Esophagus muscularis mucosa (tissue), 4 donors: Measurements from ENCODE around the gene SORBS1. TPM values are rescaled to one million over a fixed set of nuclear protein-coding genes. Genes with fewer than 3 reads are reported as not detected.

Experiments
- DNase-seq: peaks from one replicate; pipeline ENCODE4 v3.0.0-alpha.2; 2017; ENCODE audit errors: extremely low spot score
- H3K27ac ChIP-seq, 4 donors: fragments of 200-600 bp; sonication (generic); replicated peaks in 1 of 4; 1 replicate in 3 of 4; 2 replicates in 1 of 4; pipeline ENCODE4 v1.5.1; 2016 to 2019; ENCODE audit warnings: mild to moderate bottlenecking in 1 of 4
- H3K27me3 ChIP-seq, 4 donors: fragments of 200-600 bp; sonication (generic); one replicate each; pipeline versions ENCODE4 v1.5.1 to v1.6.0; 2016 to 2019
- H3K36me3 ChIP-seq, 4 donors: fragments of 200-600 bp; sonication (generic); one replicate each; pipeline ENCODE4 v1.5.1; 2016 to 2019
- H3K4me1 ChIP-seq, 4 donors: fragments of 200-600 bp; sonication (generic); one replicate each; pipeline ENCODE4 v1.5.1; 2016 to 2019
- H3K4me3 ChIP-seq, 4 donors: fragments of 200-600 bp; sonication (generic); 1 replicate in 2 of 4; 2 replicates in 2 of 4; pipeline ENCODE4 v1.5.1; 2016 to 2019; ENCODE audit warnings: mild to moderate bottlenecking in 4 of 4, moderate library complexity in 1 of 4
- H3K9me3 ChIP-seq, 4 donors: fragments of 200-600 bp; sonication (generic); 1 replicate in 3 of 4; 2 replicates in 1 of 4; pipeline ENCODE4 v1.5.1; 2016 to 2019
- CTCF ChIP-seq, 3 experiments: fragments of 200-600 bp in 2 of 3; fragments of 450-650 bp in 1 of 3; sonication (generic) in 2 of 3; IDR thresholded peaks; one replicate each; pipeline ENCODE4 v1.5.1; 2017 to 2019; ENCODE audit warnings: antibody characterized with exemption in 3 of 3, mild to moderate bottlenecking in 2 of 3, moderate library complexity in 1 of 3
- EP300 ChIP-seq: sonication (generic); formaldehyde crosslinking; IDR thresholded peaks from one replicate; pipeline ENCODE4 v1.6.1; 2017; ENCODE audit warnings: antibody characterized with exemption
- POLR2A ChIP-seq: fragments of 450-650 bp; IDR thresholded peaks from one replicate; pipeline ENCODE4 v1.6.1; 2017; ENCODE audit warnings: antibody characterized with exemption, moderate library complexity, mild to moderate bottlenecking, low read depth
- POLR2AphosphoS5 ChIP-seq, 2 donors: sonication (generic); formaldehyde crosslinking; IDR thresholded peaks; one replicate each; pipeline ENCODE4 v1.6.1; 2017; ENCODE audit warnings: antibody characterized with exemption in 2 of 2
- WGBS: methylation state at CpG from one replicate; pipeline ENCODE4 v1.1.5; 2018; 5-methylcytosine and 5-hydroxymethylcytosine counted together
- intact Hi-C: fragments of 100-400 bp; cut with DNase I; formaldehyde crosslinking; loops from one replicate; pipeline ENCODE4 v1.15.1; 2023
- total RNA-seq, 4 donors: library from RNA; depleted of rRNA; stranded (reverse); fragments of >200 nt; gene quantifications; one replicate each; pipeline versions ENCODE4 v1.1.0 to v1.2.1, GENCODE V29; 2016

SORBS1 gene
- total RNA-seq, 4 donors from 2014 or later, result 1,569 to 2,231 (median 1,854) TPM

GRCh38 chr10:95509251-95509650 is 51.9 kb downstream of the SORBS1 start:
- H3K4me3 ChIP-seq, result peak overlapping the region; percentile 9 to 25 (median 18)
- intact Hi-C loops, result no loop called here

GRCh38 chr10:95508730-95509129 is 52.4 kb downstream of the SORBS1 start:
- no peak for TF ChIP-seq CTCF (IDR thresholded peaks at IDR 0.05)
- peak; percentile 64 to 83 for TF ChIP-seq POLR2AphosphoS5 (IDR thresholded peaks at IDR 0.05)
- TF ChIP-seq EP300, result peak; percentile 73
- H3K36me3 ChIP-seq, result no peaks in the 10 kb centered on the region
- H3K27me3 ChIP-seq, result no peaks in the 10 kb centered on the region
- peaks cover 93 to 100% (median 98%) of the 10 kb centered on the region in 4 donors for H3K4me1 ChIP-seq
- peak overlapping the region; percentile 9 to 25 (median 18) for H3K4me3 ChIP-seq
- 29% methylated on average over 3 of the region's 3 CpGs for WGBS
- no peak for DNase-seq
- intact Hi-C loops, result no loop called here
- peak overlapping the region; percentile 91 to 97 (median 96) for H3K27ac ChIP-seq
- H3K9me3 ChIP-seq, result no peaks in the 10 kb centered on the region

More at GRCh38 chr10:95509251-95509650, 51.9 kb downstream of the SORBS1 start:
- peak overlapping the region; percentile 91 to 97 (median 96) for H3K27ac ChIP-seq
- no peak for DNase-seq
- TF ChIP-seq POLR2A (no peak), POLR2AphosphoS5 (IDR thresholded peaks at IDR 0.05) (no peak), CTCF (IDR thresholded peaks at IDR 0.05) (no peak), EP300 (no peak)
- no peaks in the 10 kb centered on the region for H3K9me3 ChIP-seq
- H3K36me3 ChIP-seq, result no peaks in the 10 kb centered on the region
- peaks cover 90 to 100% (median 98%) of the 10 kb centered on the region in 4 donors for H3K4me1 ChIP-seq
- no peaks in the 10 kb centered on the region for H3K27me3 ChIP-seq
- WGBS, result 21% methylated on average over 1 of the region's 1 CpG

GRCh38 chr10:95506056-95506737 is 55.0 kb downstream of the SORBS1 start:
- Histone ChIP-seq H3K27me3 (no peaks in the 10 kb centered on the region), H3K36me3 (peaks cover 0 to 5% (median under 1%) of the 10 kb centered on the region in 4 donors), H3K27ac (peak overlapping the region; percentile 91 to 97 (median 96)), H3K4me3 (no peak overlapping the region), H3K9me3 (no peaks in the 10 kb centered on the region), H3K4me1 (peaks cover 93 to 100% (median 98%) of the 10 kb centered on the region in 4 donors)
- DNase-seq, result no peak
- intact Hi-C loops, result no loop called here
- WGBS, result 38% methylated on average over 2 of the region's 2 CpGs
- peak in 1 of 2 donors; percentile 50 for TF ChIP-seq POLR2AphosphoS5 (IDR thresholded peaks at IDR 0.05)
- no peak for TF ChIP-seq POLR2A
- no peak for TF ChIP-seq EP300

GRCh38 chr10:95505641-95506040 is 55.5 kb downstream of the SORBS1 start:
- intact Hi-C loops, result no loop called here
- no peak for DNase-seq
- WGBS, result 39% methylated on average over 3 of the region's 3 CpGs
- Histone ChIP-seq H3K27ac (peak overlapping the region; percentile 91 to 97 (median 96)), H3K4me3 (peak overlapping the region in 2 of 4 donors; percentile 8 to 12), H3K4me1 (peaks cover 93 to 100% (median 98%) of the 10 kb centered on the region in 4 donors), H3K27me3 (no peaks in the 10 kb centered on the region), H3K9me3 (no peaks in the 10 kb centered on the region), H3K36me3 (peaks cover 0 to 6% (median 3%) of the 10 kb centered on the region in 4 donors)
- no peak for TF ChIP-seq POLR2A
- no peak for TF ChIP-seq EP300
- TF ChIP-seq CTCF (IDR thresholded peaks at IDR 0.05), result no peak
- no peak for TF ChIP-seq POLR2AphosphoS5 (IDR thresholded peaks at IDR 0.05)

- DNase-seq, result no peak
- H3K4me3 ChIP-seq, result peak overlapping the region in 2 of 4 donors; percentile 8 to 12
- peaks cover 95 to 100% (median 98%) of the 10 kb centered on the region in 4 donors for H3K4me1 ChIP-seq
- H3K36me3 ChIP-seq, result peaks cover 0 to 6% (median 3%) of the 10 kb centered on the region in 4 donors
- no peaks in the 10 kb centered on the region for H3K27me3 ChIP-seq
- H3K9me3 ChIP-seq, result no peaks in the 10 kb centered on the region
- intact Hi-C loops, result no loop called here
- H3K27ac ChIP-seq, result peak overlapping the region; percentile 91 to 97 (median 96)
- 44% methylated on average over 5 of the region's 5 CpGs for WGBS
- TF ChIP-seq EP300 (no peak), POLR2AphosphoS5 (IDR thresholded peaks at IDR 0.05) (peak in 1 of 2 donors; percentile 4)
These were observed 56.0 kb downstream of the SORBS1 start for GRCh38 chr10:95505084-95505610.
